CD4-positive, alpha-beta T cell treated with Interleukin-12 subunit alpha and Interleukin-12 subunit beta, for 1 hour (primary cell): Measurements from ENCODE around the gene ADAR.
A peak's percentile ranks its signal among the peaks of the same experiment; 100 is the strongest.

Experiments
- DNase-seq: peaks from one replicate; pipeline ENCODE4 v3.0.0-alpha.2; 2020

Gene ADAR

DNA sequence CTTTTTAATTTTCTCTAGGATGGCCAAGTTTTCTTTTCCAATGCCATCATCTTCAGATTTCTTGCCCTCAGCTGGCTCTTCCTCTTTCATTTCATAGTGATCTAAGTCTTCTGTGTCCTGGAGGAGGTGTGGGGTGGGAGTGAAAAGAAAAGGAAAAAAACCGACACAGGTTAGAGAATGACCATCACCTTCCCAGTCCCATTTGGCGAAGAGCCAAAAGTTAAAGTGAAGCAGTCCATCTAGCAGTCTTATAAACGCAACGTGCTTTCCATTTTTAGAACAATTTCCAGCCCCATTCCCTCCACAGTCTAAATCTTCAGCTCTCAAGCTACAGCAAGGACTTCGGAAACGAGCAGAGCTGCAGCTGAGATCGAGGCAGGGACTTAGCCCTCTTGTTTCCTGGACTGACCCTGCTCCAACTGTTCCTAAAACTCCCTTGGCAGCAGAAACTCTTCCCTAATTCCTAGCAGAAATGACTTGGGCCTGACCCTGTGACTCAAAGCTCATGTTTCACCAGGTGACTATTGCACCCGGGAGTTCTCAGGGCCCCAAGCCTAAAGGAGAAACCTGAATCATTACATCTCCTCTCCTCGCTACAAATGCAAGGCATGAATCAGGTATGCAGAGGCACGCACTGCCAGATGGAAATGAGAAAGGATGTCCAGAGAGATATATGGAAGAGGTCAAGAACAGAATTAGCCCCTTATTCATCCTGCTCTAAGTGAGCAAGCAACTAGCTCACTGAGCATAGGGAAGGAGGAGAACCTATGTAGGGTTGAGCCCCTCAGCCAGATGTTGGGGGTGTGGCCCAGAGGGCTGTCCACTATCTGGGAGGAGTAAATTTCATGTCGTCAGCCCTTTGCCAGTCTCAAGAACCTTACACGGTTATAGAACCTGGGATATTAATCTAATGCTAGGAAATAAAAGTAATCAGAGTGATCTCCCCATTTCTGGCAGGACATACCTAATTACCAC is 54.6 kb downstream of the ADAR start:
- no peak for DNase-seq

DNA sequence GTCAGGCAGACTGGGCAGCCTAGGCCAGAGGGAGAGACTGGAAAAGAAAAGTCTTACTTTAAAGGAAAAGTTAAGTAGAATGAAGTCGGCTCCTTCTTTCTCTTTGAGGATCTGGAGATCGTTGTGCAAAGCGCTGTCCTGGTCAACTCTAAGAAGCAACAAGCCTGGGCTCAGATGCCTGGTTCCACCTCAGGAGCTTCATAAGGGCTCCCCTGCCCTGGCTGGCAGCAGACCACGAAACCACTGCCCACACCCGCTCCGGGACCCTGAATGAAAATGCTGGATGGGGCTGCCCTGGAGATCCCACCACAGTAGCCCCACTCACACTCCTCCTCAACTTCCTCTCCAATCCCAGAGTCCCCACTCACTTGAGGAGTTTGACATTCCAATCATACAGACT is 56.0 kb downstream of the ADAR start:
- no peak for DNase-seq

DNA sequence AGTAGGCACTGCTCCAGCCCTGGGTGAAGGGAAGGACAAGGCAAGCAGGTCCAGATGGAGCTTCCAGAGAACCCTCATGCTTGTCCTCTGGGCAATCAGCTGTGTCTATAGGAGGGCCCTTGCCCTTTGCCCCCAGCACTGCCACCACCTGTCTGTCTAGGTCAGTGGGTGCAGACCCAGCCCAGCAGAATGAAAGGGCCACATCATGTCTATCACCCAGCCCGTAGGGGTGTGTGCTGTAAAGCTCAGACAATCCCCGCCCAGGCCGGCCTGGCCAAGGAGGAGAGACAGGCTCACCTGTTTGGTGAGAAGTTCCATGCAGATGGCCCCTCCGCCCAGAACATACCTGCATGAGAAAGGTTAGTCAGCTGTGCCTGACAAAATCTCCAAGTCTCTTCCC is 56.5 kb downstream of the ADAR start:
- no peak for DNase-seq

GRCh38 chr1:154550657-154551056 is 57.3 kb downstream of the ADAR start:
- no peak for DNase-seq

DNA sequence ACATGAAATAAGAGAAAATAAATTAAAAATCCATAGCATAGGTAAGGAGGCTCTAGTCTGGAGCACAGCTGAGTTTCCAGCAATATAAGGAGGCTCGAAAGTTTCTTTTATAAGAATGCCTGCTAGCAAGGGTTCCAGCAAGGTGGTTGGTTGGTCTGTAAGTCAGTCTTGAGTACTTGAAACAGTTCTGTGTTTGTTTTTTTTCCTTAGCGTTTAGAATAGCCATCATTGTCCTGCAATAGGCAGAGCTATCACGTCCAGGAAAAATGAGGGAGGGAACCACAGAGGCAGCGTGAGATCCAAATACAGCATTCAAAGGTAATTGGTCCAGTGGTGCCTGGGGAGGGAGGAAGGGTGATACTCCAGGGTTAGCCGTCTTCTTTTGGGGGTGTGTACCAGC is 57.9 kb downstream of the ADAR start:
- DNase-seq: no peak

GRCh38 chr1:154549202-154549770 is 58.7 kb downstream of the ADAR start:
- no peak for DNase-seq

- no peak for DNase-seq
Measured at GRCh38 chr1:154548028-154548427, 60.0 kb downstream of the ADAR start.

GRCh38 chr1:154547105-154547732 is 60.8 kb downstream of the ADAR start:
- no peak for DNase-seq

GRCh38 chr1:154546264-154547063 is 61.5 kb downstream of the ADAR start:
- DNase-seq: peak; percentile 57

GRCh38 chr1:154541231-154541630 is 66.8 kb downstream of the ADAR start:
- no peak for DNase-seq

- no peak for DNase-seq
Measured at GRCh38 chr1:154539486-154540483, 68.2 kb downstream of the ADAR start.

DNA sequence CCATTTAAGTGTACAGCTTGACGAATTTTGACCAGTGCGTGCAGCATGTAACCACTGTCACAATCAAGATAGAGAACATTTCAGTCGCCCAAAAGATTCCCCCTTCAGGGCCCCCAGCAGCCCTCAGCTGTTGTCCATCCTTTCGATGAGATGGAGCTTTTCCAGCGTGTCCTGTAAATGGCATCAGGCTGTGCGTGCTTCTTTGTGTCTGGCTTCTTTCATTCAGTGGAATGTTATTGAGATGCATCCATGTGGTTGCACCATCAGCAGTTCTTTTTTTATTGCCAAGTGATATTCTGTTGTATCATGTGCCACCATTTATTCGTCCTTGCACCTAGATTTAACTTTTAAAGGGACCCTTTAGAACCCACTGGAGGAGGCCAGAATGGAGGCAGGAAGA is 71.4 kb downstream of the ADAR start:
- DNase-seq: no peak

GRCh38 chr1:154533952-154534844 is 73.8 kb downstream of the ADAR start:
- peak; percentile 13 for DNase-seq
